22Rv1 (cell line): ENCODE data around the gene ZNF783.

Experiments used
- CTCF ChIP-seq: fragments of 450-650 bp; IDR thresholded peaks from 2 replicates; pipeline ENCODE4 v1.5.1; 2017; ENCODE audit warnings: mild to moderate bottlenecking
- ZFX ChIP-seq: fragments of 450-650 bp; IDR thresholded peaks from 2 replicates; pipeline ENCODE4 v1.6.1; 2017; ENCODE audit warnings: antibody characterized with exemption, borderline replicate concordance

DNA sequence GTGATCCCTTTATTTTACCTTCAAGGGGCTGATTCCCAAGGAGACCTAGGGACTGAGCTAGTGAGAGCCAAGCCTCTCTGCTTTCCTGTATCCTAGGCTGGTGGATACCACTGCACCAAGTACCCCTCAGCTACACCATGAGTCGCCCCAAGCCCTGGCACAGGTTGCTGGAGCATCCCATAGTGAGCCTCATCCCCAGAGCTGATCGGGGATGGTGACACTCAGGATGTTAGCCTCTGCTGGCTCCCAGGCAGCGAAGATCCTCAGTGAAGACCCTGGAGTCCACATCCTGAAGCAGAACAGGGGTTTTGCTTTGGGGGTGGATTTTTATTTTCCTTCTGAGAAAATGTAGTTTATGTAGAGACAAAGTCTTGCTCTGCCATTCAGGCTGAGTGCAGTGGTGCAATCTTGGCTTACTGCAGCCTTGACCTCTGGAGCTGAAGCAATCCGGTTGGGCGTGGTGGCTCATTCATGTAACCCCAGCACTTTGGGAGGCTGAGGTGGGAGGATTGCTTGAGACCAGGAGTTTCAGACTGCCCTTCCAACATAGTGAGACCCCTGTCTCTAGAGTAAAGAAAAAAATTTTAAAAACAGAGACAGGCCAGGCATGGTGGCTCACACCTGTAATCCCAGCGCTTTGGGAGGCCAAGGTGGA is 35.0 kb upstream of the ZNF783 start:
- TF ChIP-seq CTCF (no peak), ZFX (no peak)
